Spleen (tissue), 11 donors: ENCODE measurements around the gene EFNA3. TPM values are rescaled to one million over a fixed set of nuclear protein-coding genes. Genes with fewer than 3 reads are reported as not detected.

Source experiments
- DNase-seq: peaks from one replicate; pipeline ENCODE4 v3.0.0-alpha.2; 2020
- H3K27ac ChIP-seq, 8 donors: fragments of 200-600 bp; sonication (generic) in 7 of 8; 1 replicate in 4 of 8; 2 replicates in 4 of 8; pipeline versions ENCODE4 v1.5.0 to v1.8.0; 2016 to 2021; ENCODE audit warnings: inconsistent platforms in 4 of 8, mild to moderate bottlenecking in 4 of 8, moderate library complexity in 1 of 8
- H3K27me3 ChIP-seq, 7 donors: fragments of 200-600 bp; sonication (generic) in 6 of 7; replicated peaks in 1 of 7; 1 replicate in 4 of 7; 2 replicates in 3 of 7; pipeline versions ENCODE4 v1.5.0 to v1.8.0; 2016 to 2021; ENCODE audit warnings: inconsistent platforms in 3 of 7, mild to moderate bottlenecking in 1 of 7
- H3K36me3 ChIP-seq, 6 donors: fragments of 200-600 bp; sonication (generic) in 5 of 6; 1 replicate in 4 of 6; 2 replicates in 2 of 6; pipeline versions ENCODE4 v1.5.0 to v1.8.0; 2016 to 2021; ENCODE audit warnings: inconsistent platforms in 2 of 6
- H3K4me1 ChIP-seq, 6 donors: fragments of 200-600 bp; sonication (generic) in 5 of 6; 1 replicate in 3 of 6; 2 replicates in 3 of 6; pipeline versions ENCODE4 v1.5.0 to v1.8.0; 2016 to 2021; ENCODE audit warnings: inconsistent platforms in 3 of 6
- H3K4me3 ChIP-seq, 8 donors: fragments of 200-600 bp; sonication (generic) in 7 of 8; 1 replicate in 4 of 8; 2 replicates in 4 of 8; pipeline versions ENCODE4 v1.5.0 to v1.8.0; 2016 to 2021; ENCODE audit warnings: inconsistent platforms in 4 of 8, mild to moderate bottlenecking in 4 of 8, moderate library complexity in 2 of 8
- H3K9me3 ChIP-seq, 8 donors: fragments of 200-600 bp; sonication (generic) in 7 of 8; 1 replicate in 4 of 8; 2 replicates in 4 of 8; pipeline versions ENCODE4 v1.5.0 to v1.8.0; 2016 to 2021; ENCODE audit warnings: inconsistent platforms in 4 of 8
- POLR2A ChIP-seq, 3 donors: fragments of 450-650 bp; IDR thresholded peaks; one replicate each; pipeline ENCODE4 v1.5.1; 2017; ENCODE audit warnings: antibody characterized with exemption in 3 of 3, mild to moderate bottlenecking in 1 of 3
- POLR2AphosphoS5 ChIP-seq, 3 donors: sonication (generic); formaldehyde crosslinking; IDR thresholded peaks; one replicate each; pipeline ENCODE4 v1.5.1; 2017; ENCODE audit warnings: antibody characterized with exemption in 3 of 3
- WGBS, 5 donors: extraction: QIAGEN DNeasy Blood & Tissue Kit in 3 of 5; methylation state at CpG; one replicate each; pipeline versions ENCODE4 v1.1.5 to v1.1.7; 2013 to 2018; 5-methylcytosine and 5-hydroxymethylcytosine counted together
- intact Hi-C: fragments of 100-400 bp; cut with DNase I; formaldehyde crosslinking; loops from one replicate; pipeline ENCODE4 v1.15.0; 2023; ENCODE audit warnings: low total_unique reads
- polyA plus RNA-seq, 3 donors: library from polyadenylated mRNA; stranded (reverse); fragments of 200-250 nt; gene quantifications; one replicate each; pipeline ENCODE4 v1.2.1, GENCODE V29; 2013
- total RNA-seq, 7 donors: library from RNA; depleted of rRNA in 3 of 7; stranded (reverse); fragments of >200 nt in 3 of 7; fragmentation: NEBNext Ultra II Directional in 4 of 7; extraction: Animal tissue kit (Norgen Biotek cat#: 25700) in 4 of 7; gene quantifications; one replicate each; pipeline versions ENCODE4 v1.1.0 to v1.2.1, GENCODE V29; 2016 to 2021
- TF ChIP-seq, protein P1 (sequence below), 11 experiments: fragments of 200-600 bp in 7 of 11; fragments of 450-650 bp in 4 of 11; sonication (generic) in 4 of 11; IDR thresholded peaks in 8 of 11; conservative IDR thresholded peaks in 3 of 11; 1 replicate in 7 of 11; 2 replicates in 4 of 11; pipeline versions ENCODE4 v1.4.0 to v1.8.0; 2016 to 2021; ENCODE audit warnings: antibody characterized with exemption in 11 of 11, inconsistent platforms in 4 of 11, mild to moderate bottlenecking in 1 of 11
- donor health status: healthy with polysubstance abuse.
- donor health status: DM: no; HTN: no; CAD: no; lungs with moderate emphysema.
- donor health status: DM: no; HTN: no; CAD: no.
- donor health status: Bipolar disorder and iron deficiency.
- donor health status: healthy.
- donor health status: DM: no; HTN: no; CAD: no.
- donor health status: DM: yes; HTN: yes; CAD: no.

EFNA3 gene
- total and polyA plus RNA-seq, 10 donors: 1.4 to 4.3 (median 1.9) TPM; not detected in 1

DNA sequence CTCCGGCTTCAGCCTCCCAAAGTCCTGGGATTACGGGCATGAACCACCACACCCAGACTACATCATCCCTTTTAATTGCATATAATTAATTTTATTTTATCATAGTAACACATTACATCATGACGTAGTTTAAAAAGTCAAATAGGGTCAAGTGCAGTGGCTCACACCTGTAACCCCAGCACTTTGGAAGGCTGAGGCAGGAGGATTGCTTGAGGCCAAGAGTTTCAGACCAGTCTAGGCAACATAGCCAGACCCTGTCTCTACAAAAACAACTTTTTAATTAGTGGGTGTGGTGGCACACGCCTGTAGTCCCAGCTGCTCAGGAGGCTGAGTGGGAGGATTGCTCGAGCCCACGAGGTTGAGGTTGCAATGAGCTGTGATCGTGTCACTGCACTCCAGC lies 20.7 kb downstream of the EFNA3 start:
- Histone ChIP-seq H3K4me3 (no peak overlapping the region), H3K4me1 (peaks cover 0 to 19% (median 1%) of the 10 kb centered on the region in 6 donors), H3K9me3 (no peaks in the 10 kb centered on the region), H3K27ac (no peak overlapping the region), H3K27me3 (peaks cover 0 to 32% (median 0%) of the 10 kb centered on the region in 7 donors), H3K36me3 (no peaks in the 10 kb centered on the region)
- intact Hi-C loops: no loop called here
- TF ChIP-seq POLR2AphosphoS5 (IDR thresholded peaks at IDR 0.05) (no peak), POLR2A (IDR thresholded peaks at IDR 0.05) (no peak)
- TF ChIP-seq, protein P1, sequence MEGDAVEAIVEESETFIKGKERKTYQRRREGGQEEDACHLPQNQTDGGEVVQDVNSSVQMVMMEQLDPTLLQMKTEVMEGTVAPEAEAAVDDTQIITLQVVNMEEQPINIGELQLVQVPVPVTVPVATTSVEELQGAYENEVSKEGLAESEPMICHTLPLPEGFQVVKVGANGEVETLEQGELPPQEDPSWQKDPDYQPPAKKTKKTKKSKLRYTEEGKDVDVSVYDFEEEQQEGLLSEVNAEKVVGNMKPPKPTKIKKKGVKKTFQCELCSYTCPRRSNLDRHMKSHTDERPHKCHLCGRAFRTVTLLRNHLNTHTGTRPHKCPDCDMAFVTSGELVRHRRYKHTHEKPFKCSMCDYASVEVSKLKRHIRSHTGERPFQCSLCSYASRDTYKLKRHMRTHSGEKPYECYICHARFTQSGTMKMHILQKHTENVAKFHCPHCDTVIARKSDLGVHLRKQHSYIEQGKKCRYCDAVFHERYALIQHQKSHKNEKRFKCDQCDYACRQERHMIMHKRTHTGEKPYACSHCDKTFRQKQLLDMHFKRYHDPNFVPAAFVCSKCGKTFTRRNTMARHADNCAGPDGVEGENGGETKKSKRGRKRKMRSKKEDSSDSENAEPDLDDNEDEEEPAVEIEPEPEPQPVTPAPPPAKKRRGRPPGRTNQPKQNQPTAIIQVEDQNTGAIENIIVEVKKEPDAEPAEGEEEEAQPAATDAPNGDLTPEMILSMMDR (IDR thresholded peaks at IDR 0.05 in 8 of 11, conservative IDR thresholded peaks at IDR 0.05 in 3 of 11): no peak
- 78 to 91% (median 83%) methylated on average over 7 of the region's 7 CpGs for WGBS, 5 donors
- no peak for DNase-seq

GRCh38 chr1:155103325-155103724 lies 24.7 kb downstream of the EFNA3 start:
- Histone ChIP-seq H3K27ac (no peak overlapping the region), H3K4me1 (peaks cover 0 to 17% (median 0%) of the 10 kb centered on the region in 6 donors), H3K27me3 (peaks cover 0 to 5% (median 0%) of the 10 kb centered on the region in 7 donors), H3K4me3 (no peak overlapping the region), H3K9me3 (no peaks in the 10 kb centered on the region), H3K36me3 (no peaks in the 10 kb centered on the region)
- intact Hi-C loops: no loop called here
- WGBS, 5 donors: 74 to 93% (median 82%) methylated on average over 9 of the region's 9 CpGs
- DNase-seq: no peak
- TF ChIP-seq POLR2A (IDR thresholded peaks at IDR 0.05): no peak
- no peak for TF ChIP-seq POLR2AphosphoS5 (IDR thresholded peaks at IDR 0.05)
- TF ChIP-seq, protein P1 (IDR thresholded peaks at IDR 0.05 in 8 of 11, conservative IDR thresholded peaks at IDR 0.05 in 3 of 11): no peak

- intact Hi-C loops: no loop called here
- no peaks in the 10 kb centered on the region for H3K36me3 ChIP-seq
- peaks cover 0 to 17% (median 0%) of the 10 kb centered on the region in 6 donors for H3K4me1 ChIP-seq
- TF ChIP-seq, protein P1 (IDR thresholded peaks at IDR 0.05 in 8 of 11, conservative IDR thresholded peaks at IDR 0.05 in 3 of 11): no peak
- no peak for TF ChIP-seq POLR2AphosphoS5 (IDR thresholded peaks at IDR 0.05)
- no peak for TF ChIP-seq POLR2A (IDR thresholded peaks at IDR 0.05)
- H3K4me3 ChIP-seq: no peak overlapping the region
- WGBS, 5 donors: 86 to 95% (median 93%) methylated on average over 7 of the region's 7 CpGs
- H3K9me3 ChIP-seq: no peaks in the 10 kb centered on the region
- no peak for DNase-seq
- no peak overlapping the region for H3K27ac ChIP-seq
- no peaks in the 10 kb centered on the region for H3K27me3 ChIP-seq
Observed at GRCh38 chr1:155104605-155105534, 26.2 kb downstream of the EFNA3 start.

DNA sequence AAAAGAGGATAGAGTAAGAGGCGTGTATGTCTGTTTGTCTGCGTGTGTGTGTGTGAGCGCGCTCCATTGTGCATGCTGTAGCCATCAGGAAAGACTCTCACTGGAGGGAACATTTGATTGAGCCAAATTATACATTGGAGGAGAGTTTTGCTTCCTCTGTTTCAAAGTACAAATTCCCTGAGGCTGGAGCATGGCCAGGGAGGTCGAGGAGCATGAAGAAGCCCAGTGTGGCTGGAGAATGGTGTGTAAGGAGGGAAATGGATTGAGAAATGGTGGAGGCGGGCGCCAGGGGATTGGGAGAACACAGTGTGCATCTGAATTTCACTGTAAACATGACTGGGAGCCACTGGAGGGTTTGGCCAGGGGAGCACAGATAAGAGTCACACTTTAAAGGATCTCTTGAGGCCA lies 27.0 kb downstream of the EFNA3 start:
- Histone ChIP-seq H3K9me3 (no peaks in the 10 kb centered on the region), H3K4me3 (no peak overlapping the region), H3K4me1 (peaks cover 0 to 17% (median 0%) of the 10 kb centered on the region in 6 donors), H3K27ac (no peak overlapping the region), H3K36me3 (no peaks in the 10 kb centered on the region), H3K27me3 (no peaks in the 10 kb centered on the region)
- TF ChIP-seq POLR2A (IDR thresholded peaks at IDR 0.05) (no peak), POLR2AphosphoS5 (IDR thresholded peaks at IDR 0.05) (no peak)
- TF ChIP-seq, protein P1 (IDR thresholded peaks at IDR 0.05 in 8 of 11, conservative IDR thresholded peaks at IDR 0.05 in 3 of 11): no peak
- intact Hi-C loops: no loop called here
- DNase-seq: no peak
- WGBS, 5 donors: 64 to 82% (median 75%) methylated on average over 7 of the region's 7 CpGs
